ENCODE results near the gene HIP1R. TPM values are rescaled to one million over a fixed set of nuclear protein-coding genes. Genes with fewer than 3 reads are reported as not detected.
A peak's percentile ranks its signal among the peaks of the same experiment; 100 is the strongest.

Gene HIP1R
- total and polyA plus RNA-seq, 8 donors, result 23.7 to 36.7 (median 30.4) TPM

DNA sequence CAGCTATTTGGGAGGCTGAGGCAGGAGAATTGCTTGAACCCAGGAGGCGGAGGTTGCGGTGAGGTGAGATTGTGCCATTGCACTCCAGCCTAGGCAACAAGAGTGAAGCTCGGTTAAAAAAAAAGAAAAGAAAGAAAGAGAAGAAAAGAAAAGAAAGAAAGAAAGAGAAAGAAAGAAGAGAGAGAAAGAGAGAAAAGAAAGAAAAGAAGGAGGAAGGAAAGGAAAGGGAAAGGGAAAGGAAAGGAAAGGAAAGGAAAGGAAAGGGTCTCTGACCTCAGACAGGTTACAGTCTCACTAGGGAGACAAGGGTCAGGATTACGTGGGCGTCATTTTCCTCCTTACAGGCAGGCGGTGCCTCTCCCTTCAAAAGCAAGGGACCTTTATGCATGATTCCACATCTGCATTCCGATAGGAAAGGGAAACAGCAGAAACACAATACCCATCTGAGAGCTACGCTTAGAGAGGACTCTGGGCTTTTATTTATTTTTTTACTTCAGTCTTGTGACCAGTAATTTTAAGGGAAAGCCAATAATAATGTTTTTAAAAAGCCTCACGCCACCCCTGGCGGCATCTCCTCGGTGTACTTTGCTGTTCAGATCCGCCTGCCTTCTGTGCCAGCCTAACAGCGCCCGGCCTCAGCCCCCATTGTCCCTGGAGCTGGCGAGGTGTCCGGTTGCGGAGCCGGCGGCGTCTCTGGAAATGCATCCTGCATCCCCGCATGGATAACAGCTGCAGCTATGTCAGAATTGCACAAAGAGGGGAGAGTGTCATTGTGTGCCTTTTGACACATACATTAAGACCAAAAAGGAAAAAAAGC is 945 bp upstream of the HIP1R start:
- no peaks in the 10 kb centered on the region for H3K36me3 ChIP-seq
- intact Hi-C loops (cut with DNase I), result no loop called here
- peaks cover 6 to 33% of the 10 kb centered on the region in 2 donors for H3K4me1 ChIP-seq
- H3K27ac ChIP-seq, result peak overlapping the region; percentile 27 to 58
- H3K4me3 ChIP-seq, result peak overlapping the region; percentile 31 to 56
- peak; percentile 35 for ATAC-seq
- H3K27me3 ChIP-seq, result peaks cover 0 to 25% of the 10 kb centered on the region in 2 donors
- DNase-seq, result peak in 2 of 4 donors; percentile 37 to 54
- TF ChIP-seq, protein P1, sequence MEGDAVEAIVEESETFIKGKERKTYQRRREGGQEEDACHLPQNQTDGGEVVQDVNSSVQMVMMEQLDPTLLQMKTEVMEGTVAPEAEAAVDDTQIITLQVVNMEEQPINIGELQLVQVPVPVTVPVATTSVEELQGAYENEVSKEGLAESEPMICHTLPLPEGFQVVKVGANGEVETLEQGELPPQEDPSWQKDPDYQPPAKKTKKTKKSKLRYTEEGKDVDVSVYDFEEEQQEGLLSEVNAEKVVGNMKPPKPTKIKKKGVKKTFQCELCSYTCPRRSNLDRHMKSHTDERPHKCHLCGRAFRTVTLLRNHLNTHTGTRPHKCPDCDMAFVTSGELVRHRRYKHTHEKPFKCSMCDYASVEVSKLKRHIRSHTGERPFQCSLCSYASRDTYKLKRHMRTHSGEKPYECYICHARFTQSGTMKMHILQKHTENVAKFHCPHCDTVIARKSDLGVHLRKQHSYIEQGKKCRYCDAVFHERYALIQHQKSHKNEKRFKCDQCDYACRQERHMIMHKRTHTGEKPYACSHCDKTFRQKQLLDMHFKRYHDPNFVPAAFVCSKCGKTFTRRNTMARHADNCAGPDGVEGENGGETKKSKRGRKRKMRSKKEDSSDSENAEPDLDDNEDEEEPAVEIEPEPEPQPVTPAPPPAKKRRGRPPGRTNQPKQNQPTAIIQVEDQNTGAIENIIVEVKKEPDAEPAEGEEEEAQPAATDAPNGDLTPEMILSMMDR (IDR thresholded peaks at IDR 0.05), result no peak
- no peaks in the 10 kb centered on the region for H3K9me3 ChIP-seq

DNA sequence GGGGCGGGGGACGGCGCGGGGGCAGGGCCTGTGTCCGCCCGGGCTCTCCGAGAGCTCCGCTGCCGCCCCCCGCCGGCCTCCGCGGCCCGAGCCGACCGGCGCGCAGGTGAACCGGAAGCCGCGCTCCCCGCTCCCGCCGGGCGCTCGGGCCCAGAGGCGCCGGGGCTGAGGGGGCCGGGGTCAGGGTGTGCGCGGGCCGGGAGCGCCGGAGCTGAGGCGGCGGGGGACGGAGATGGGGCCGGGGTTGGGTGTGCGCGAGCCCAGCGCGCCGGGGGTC is 431 bp downstream of the HIP1R start:
- Histone ChIP-seq H3K9me3 (no peaks in the 10 kb centered on the region), H3K4me3 (peak overlapping the region; percentile 50 to 56), H3K27me3 (peaks cover 0 to 25% of the 10 kb centered on the region in 2 donors), H3K27ac (peak overlapping the region; percentile 62 to 79), H3K36me3 (no peaks in the 10 kb centered on the region), H3K4me1 (peaks cover 6 to 33% of the 10 kb centered on the region in 2 donors)
- peak; percentile 18 for ATAC-seq
- intact Hi-C loops (cut with DNase I), result no loop called here
- TF ChIP-seq, protein P1 (IDR thresholded peaks at IDR 0.05), result no peak
- DNase-seq, result peak in 1 of 4 donors; percentile 82

DNA sequence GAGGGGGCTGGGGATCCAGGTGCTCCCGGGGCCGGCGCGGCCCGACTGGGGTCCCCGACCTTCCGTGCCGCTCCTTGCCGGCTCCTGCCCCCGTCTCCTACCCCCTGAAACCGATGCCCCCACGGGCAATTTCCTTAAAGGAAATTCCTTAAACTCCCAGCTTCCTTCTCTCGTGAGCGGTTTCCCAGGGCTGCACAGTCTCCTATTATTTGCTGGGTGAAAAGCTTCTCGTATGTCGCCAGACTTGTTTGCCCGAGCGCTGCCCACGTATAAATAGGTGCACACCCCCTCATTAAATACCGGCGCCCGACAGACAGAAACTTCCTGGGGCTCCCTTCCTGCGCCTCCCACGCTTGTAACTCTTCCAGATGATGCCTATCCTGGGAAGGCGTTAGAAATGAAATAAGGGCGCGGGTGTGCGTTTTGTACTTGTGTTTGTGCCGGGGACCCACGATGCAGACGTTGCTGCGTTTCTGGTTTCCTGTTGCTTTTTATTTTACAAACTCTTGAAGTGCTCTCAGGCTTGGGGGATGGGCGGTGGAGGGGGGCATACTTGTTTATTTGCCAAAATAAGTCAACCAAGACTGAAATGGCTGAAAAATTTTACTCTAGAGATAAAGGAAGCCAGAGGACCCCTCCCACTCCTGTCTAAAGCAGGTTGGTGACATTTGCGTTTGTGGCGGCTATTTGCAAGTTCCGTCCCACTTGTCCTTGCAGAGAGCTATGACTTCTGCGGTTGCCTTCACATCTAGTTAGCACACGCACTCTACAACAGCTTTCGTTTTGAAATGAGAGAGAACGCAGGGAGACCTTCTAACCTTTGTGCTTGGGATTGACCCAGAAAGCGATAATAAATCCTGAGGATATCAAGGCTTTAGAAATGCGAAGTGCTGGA is 1.0 kb downstream of the HIP1R start:
- Histone ChIP-seq H3K27me3 (peaks cover 0 to 25% of the 10 kb centered on the region in 2 donors), H3K27ac (peak overlapping the region; percentile 62 to 79), H3K4me1 (peaks cover 6 to 36% of the 10 kb centered on the region in 2 donors), H3K4me3 (peak overlapping the region; percentile 50 to 56), H3K9me3 (no peaks in the 10 kb centered on the region), H3K36me3 (no peaks in the 10 kb centered on the region)
- intact Hi-C loops (cut with DNase I), result no loop called here
- DNase-seq, result no peak
- ATAC-seq, result peak; percentile 49
- TF ChIP-seq, protein P1 (IDR thresholded peaks at IDR 0.05), result no peak

DNA sequence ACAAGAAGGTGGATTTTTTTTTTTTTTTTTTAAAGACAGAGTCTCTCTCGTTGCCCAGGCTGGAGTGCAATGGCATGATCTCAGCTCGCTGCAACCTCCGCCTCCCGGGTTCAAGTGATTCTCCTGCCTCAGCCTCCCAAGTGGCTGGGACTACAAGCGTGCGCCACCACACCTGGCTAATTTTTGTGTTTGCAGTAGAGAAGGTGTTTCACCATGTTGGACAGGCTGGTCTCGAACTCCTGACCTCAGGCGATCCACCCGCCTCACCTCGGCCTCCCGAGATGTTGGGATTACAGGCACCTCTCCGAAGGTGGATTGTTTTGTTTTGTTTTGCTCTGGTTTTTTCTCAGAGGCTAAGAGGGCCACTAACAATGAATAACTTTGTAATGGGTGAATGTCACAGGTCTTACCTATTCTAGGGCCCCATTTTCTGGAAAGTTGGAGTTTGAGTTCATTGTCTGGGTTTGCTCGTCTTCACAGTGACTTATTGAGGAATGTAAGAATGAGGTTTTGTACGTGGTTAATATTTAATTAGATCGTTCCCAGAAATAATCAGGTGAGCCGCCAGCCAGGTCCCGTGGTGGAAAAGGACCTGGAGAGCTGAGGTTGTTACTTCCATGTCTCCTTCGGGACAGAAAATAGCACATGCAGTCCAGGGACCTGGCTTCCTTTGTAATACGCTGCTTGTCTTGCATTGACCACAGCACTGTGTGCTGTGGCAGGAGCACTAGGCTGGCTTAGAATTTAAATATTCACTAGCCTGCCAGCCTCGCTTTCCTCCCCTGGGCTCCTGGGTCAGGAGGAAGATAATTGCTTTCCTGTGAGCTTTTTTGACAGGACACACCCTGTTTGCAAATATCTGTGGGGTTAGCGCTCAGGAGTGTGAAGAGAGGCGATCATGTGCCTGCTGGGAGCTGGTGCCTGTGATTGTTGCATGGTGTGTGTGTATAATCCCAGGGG is 2.3 kb downstream of the HIP1R start:
- TF ChIP-seq, protein P1 (IDR thresholded peaks at IDR 0.05), result no peak
- intact Hi-C loops (cut with DNase I), result loop anchor here in 1 of 2 donors (2.0 kb wide), 1 partner anchor 37 kb away; no protein-coding TSS in a partner anchor
- H3K4me1 ChIP-seq, result peaks cover 8 to 47% of the 10 kb centered on the region in 2 donors
- ATAC-seq, result peak; percentile 14
- DNase-seq, result no peak
- peaks cover 0 to 25% of the 10 kb centered on the region in 2 donors for H3K27me3 ChIP-seq
- H3K9me3 ChIP-seq, result no peaks in the 10 kb centered on the region
- no peaks in the 10 kb centered on the region for H3K36me3 ChIP-seq
- H3K27ac ChIP-seq, result peak overlapping the region; percentile 9 to 27
- peak overlapping the region in 1 of 2 donors; percentile 56 for H3K4me3 ChIP-seq

Data from left lung (tissue), 10 donors.